Spleen (tissue), 7 donors: Measurements from ENCODE around the gene GLG1.

Experiments
- POLR2A ChIP-seq, 3 donors: fragments of 450-650 bp; IDR thresholded peaks; one replicate each; pipeline ENCODE4 v1.5.1; 2017; ENCODE audit warnings: antibody characterized with exemption in 3 of 3, mild to moderate bottlenecking in 1 of 3
- POLR2AphosphoS5 ChIP-seq, 3 donors: sonication (generic); formaldehyde crosslinking; IDR thresholded peaks; one replicate each; pipeline ENCODE4 v1.5.1; 2017; ENCODE audit warnings: antibody characterized with exemption in 3 of 3
- TF ChIP-seq, protein P1 (sequence below), 11 experiments: fragments of 200-600 bp in 7 of 11; fragments of 450-650 bp in 4 of 11; sonication (generic) in 4 of 11; IDR thresholded peaks in 8 of 11; conservative IDR thresholded peaks in 3 of 11; 1 replicate in 7 of 11; 2 replicates in 4 of 11; pipeline versions ENCODE4 v1.4.0 to v1.8.0; 2016 to 2021; ENCODE audit warnings: antibody characterized with exemption in 11 of 11, inconsistent platforms in 4 of 11, mild to moderate bottlenecking in 1 of 11
- donor health status: DM: no; HTN: no; CAD: no; lungs with moderate emphysema.
- donor health status: DM: no; HTN: no; CAD: no.
- donor health status: DM: no; HTN: no; CAD: no.

DNA sequence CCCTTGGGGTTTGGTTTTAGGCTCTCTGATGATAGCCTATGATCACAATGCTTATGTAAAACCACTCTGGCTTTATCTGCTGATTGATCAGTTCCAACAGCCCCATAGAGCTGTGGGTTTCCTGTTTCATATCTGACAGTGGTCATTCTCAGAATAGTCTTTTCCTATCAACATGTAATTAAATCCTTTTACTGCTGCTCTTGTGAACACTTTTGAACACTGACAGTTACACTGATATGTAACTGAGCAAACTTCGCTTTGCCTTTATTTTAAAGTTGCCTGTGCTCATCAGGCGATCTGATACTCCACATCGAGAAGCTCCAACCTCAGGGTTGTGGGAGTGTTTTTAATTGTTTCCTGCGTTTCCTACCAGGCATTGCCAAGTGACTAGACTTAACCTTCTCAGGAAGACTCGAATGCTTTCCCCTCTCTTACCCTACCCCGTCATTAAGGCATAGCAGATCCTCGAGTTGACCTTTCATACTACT lies 168.4 kb downstream of the GLG1 start:
- TF ChIP-seq, protein P1, sequence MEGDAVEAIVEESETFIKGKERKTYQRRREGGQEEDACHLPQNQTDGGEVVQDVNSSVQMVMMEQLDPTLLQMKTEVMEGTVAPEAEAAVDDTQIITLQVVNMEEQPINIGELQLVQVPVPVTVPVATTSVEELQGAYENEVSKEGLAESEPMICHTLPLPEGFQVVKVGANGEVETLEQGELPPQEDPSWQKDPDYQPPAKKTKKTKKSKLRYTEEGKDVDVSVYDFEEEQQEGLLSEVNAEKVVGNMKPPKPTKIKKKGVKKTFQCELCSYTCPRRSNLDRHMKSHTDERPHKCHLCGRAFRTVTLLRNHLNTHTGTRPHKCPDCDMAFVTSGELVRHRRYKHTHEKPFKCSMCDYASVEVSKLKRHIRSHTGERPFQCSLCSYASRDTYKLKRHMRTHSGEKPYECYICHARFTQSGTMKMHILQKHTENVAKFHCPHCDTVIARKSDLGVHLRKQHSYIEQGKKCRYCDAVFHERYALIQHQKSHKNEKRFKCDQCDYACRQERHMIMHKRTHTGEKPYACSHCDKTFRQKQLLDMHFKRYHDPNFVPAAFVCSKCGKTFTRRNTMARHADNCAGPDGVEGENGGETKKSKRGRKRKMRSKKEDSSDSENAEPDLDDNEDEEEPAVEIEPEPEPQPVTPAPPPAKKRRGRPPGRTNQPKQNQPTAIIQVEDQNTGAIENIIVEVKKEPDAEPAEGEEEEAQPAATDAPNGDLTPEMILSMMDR (IDR thresholded peaks at IDR 0.05 in 8 of 11, conservative IDR thresholded peaks at IDR 0.05 in 3 of 11), result no peak
- TF ChIP-seq POLR2AphosphoS5 (IDR thresholded peaks at IDR 0.05) (no peak), POLR2A (IDR thresholded peaks at IDR 0.05) (no peak)
